Activated CD4-positive, CD25-positive, alpha-beta regulatory T cell treated with anti-CD3 and anti-CD28 coated beads, Interleukin-2, amount 50 U/mL, for 24 hours (primary cell): Measurements from ENCODE around the gene MSH5.

ENCODE experiments used
- ATAC-seq, 2 donors: fragments of 150-1000 bp; cut with Tn5 transposase; one replicate each; pipeline ENCODE4 v1.10.0; 2021; ENCODE audit warnings: mild to moderate bottlenecking in 1 of 2, moderate library complexity in 1 of 2

MSH5 gene

GRCh38 chr6:31713465-31713864, 26.3 kb upstream of the MSH5 start:
- ATAC-seq: no peak

DNA sequence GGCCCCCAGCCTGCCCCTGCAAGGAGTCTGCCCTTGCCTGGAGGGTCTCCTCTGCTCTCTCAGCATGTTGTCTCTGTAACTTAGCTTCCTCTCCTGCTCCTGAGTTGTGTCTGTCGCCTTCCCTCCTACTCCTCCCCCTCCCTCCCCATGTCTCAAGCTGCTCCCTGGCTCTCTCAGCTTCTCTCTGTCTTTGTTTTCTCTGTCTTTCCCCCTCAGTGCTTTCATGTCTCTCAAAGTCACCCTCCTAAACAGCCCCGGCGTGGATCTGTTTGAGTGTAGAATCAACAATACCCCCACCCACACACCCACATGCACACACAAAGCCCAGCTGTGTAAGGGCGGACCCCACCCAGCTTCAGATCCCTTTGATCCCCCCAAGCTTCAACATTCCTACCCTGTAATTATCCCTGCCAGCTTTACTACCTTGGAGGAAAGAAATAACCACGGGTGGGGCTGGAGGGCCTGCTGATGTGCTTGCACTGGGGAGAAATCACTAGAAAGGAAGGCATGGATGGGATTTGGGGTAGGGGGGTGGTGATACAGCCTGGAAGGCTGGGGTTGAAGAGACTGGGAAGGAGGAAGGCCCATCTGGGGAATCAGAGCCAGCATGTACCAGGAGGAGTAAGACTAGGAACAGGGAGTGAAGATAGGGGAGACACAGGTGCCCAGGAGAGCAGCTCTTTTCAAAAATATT, 25.7 kb upstream of the MSH5 start:
- ATAC-seq: no peak

DNA sequence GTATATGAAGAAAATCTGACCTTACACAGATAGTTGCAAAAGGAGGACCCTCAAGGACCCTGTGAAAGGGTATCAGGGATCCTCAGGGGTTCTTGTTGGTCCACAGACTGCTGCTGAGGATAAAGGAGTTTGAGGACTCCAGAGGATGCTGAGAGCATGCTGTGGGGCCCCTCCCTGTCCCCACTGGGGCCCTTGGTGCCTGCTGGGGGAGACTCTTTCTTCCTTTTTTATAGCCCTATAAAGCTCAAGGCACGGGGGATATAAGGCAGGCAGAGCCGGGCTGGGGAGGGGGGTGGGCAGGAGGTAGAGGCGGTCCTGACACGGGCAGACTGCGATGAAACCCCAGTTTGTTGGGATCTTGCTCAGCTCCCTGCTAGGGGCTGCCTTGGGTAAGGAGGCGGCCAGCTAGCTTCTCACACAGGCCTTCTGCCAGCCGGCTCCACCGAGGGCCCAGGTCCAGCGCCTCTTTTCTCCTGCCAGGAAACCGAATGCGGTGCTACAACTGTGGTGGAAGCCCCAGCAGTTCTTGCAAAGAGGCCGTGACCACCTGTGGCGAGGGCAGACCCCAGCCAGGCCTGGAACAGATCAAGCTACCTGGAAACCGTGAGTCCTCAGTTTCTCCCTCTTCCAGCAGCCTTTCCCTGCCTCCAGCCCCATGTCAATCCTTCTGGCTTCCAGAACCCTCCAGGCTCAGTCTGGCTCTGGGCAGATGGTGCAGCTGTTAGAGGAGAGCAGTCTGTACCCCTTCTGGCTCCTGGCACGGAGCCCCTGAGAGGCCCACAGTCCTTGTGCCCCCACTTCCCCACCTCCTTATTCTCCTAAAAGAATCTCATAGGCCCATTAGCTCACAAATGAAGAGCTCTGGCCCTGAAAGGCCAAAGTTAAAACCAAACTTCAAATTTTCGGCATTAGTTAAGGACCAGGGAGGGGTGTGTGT, 24.5 kb upstream of the MSH5 start, which contains the start of gene LY6G6D:
Gene LY6G6D (plus strand): TSS at position 327 of the 937 bp plus-strand sequence. CDS start 8 bp downstream, at position 335.
- ATAC-seq: no peak

DNA sequence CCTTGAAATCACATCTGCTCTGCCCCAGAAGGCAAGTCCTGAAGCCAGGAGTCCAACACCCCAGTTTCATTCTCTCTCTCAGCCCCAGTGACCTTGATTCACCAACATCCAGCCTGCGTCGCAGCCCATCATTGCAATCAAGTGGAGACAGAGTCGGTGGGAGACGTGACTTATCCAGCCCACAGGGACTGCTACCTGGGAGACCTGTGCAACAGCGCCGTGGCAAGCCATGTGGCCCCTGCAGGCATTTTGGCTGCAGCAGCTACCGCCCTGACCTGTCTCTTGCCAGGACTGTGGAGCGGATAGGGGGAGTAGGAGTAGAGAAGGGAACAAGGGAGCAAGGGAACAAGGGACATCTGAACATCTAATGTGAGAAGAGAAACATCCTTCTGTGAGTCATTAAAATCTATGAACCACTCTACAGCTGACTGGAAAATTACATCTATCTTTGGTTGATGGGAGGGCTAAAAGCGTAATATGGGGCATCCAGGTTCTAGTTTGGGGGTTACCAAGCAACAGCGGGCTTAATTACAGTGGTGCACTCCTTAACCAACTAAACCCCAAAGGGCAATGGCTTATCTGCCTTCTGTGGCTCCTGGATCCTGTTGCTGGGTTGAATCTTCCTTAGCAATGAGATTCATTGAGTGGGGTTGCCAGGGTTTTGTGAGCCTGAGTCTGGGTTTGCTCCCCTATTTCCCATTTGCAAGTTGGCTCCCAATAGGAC, 22.1 kb upstream of the MSH5 start:
- ATAC-seq: no peak

DNA sequence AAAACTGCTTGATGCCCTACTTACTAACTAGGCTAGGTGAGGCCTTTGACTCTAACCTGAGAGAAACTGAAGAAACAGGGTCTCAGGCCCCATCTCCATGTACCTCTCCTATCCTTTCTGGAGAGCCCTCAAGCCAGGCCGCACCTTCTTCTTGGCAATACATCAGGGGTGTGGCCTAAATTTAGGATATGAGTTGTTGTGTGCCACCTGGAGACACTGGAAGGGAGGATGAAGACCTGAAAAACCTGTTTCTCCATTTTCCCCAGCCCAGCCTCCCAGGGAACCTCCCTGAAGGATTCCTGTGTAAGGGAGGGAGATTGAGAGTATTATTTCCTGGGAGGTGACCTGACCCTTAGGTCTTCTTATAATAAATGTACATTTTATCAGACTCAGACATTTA, 21.5 kb upstream of the MSH5 start:
- no peak for ATAC-seq

- no peak for ATAC-seq
These were observed 20.8 kb upstream of the MSH5 start for GRCh38 chr6:31719001-31719400.

DNA sequence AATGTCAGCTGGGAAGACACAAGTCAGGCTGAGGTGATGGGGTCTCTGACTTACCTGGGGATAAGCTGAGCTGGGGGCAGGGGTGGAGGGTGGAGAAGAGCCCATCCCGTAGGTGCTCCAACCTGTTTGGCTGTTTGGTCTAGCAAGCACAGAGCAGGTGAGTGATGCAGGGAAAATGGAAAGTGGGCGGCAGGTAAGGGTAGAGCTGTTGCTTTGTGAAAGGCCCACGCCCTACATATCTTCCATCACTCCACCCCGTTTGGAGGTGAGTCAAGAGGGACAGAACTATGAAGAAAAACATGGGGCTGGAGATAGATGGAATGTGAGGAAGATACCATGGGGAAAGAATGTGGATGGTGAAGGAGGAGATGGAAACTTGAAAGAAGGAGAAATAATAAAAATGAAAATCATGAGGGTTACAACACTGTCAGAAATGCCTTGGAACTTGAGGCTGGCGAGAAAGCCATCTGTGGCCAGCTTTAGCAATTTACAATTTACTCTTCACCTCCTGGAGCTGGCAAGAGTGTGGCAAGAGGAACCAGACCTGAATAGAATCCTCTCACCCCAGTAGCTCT, 19.5 kb upstream of the MSH5 start:
- no peak for ATAC-seq

- ATAC-seq: no peak
These were observed 18.3 kb upstream of the MSH5 start, which contains the start of gene LY6G6C for GRCh38 chr6:31721351-31722020. Gene LY6G6C (minus strand): TSS chr6:31721746. CDS start chr6:31721679, 67 bp downstream.

DNA sequence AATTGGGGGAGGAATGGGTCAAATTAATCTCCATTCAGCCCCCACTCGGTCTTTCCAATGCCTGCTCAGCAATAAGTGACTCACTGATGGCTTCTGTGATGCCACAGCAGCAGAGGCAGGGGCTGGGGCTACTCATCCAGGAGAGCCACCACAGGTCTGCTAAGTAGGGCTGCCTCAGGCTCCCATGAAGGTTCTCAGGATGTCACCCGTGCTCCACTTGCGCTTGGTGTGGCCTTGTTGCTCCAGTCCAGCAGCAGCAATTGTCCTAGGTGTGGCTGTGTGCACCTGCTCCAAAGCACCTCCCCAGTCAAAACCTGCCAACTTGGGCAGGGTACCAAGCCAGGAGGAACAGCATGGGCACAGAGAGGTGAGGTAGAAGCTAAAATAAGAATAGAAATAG, 17.6 kb upstream of the MSH5 start:
- no peak for ATAC-seq

- no peak for ATAC-seq
These were observed 16.4 kb upstream of the MSH5 start, which contains the start of gene MPIG6B for GRCh38 chr6:31723245-31723979. Gene MPIG6B (plus strand): TSS chr6:31723373. CDS start chr6:31723384, 11 bp downstream.

DNA sequence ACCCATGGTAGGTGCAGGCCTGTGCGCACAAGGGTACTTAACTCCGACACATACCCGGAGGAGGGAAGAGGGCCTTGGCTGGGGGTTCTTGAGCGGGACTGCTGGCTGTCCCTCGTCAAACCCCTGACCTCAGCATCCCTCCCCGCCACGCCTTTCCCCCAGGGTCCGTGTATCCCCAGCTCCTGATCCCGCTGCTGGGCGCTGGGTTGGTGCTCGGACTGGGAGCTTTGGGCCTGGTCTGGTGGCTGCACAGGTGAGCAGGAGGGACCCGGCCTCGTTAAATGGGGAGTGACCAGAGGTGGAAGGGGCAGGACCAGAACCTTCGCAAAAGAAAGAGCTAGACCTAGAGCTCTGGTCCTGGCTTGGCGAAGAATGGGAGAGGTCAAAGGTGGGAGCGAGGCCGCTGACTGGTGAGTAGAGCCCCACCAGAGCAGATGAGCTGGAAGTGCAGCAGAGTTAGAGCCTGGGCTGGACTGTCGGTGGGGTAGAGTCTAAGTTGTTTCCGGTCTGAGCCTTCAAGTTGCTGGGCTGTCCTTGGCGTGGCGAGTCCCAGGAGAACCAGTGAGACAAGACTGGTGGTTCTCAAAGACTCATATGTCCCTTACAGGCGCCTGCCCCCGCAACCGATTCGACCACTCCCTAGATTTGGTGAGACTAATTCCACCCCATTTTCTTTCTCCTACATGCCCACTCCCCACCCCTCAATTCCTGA, 15.7 kb upstream of the MSH5 start:
- no peak for ATAC-seq

GRCh38 chr6:31725502-31726350, 14.1 kb upstream of the MSH5 start:
- no peak for ATAC-seq

- peak in 1 of 2 donors; percentile 32 for ATAC-seq
These were observed 12.6 kb upstream of the MSH5 start for GRCh38 chr6:31727034-31727716.

DNA sequence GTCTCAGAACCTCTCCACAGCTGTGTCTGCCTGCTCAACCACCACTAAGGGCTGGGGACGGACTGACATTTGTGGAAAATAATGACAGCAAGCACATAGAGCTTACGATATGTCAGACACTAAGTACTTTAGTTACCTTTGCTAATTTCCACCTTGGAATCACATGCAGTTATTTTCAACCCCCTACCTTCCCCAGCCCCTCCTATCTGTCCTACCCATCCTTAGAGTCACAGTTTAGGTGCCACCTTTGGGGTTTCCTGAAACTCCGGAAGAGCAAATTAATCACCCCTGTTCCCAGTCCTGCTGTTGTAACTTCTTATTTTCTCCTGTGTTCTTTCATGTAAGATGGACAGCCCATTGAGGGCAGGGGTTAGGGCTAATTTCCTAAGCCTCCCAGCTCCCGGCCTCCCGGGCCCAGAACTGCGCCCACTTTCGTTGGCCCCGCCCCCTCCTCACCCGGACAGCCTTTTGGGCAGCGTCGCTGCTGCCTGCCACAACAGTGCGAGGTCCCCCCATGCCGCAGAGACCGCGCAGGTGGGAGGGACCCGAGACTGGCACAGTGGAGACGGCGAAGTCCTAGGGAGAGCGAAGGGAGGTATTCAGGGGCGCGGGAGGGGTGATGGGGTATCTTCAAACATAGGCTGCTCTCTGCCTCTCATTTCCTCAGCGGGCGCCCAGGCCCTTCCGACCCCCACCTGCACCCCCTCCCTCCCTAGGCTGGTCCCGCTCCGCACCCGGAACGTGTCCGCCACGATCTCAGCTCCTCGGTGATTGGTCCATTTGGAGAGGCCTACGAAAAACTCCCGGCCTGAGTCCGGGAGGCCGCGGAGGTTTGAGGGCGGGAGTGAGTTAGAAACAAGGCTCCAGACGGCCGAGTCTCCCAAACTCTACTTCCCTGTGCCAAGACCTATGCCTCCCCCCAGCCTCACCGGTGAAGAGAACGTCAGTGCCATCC, 11.8 kb upstream of the MSH5 start:
- ATAC-seq: no peak

GRCh38 chr6:31728767-31729514, 10.9 kb upstream of the MSH5 start, which contains the start of gene DDAH2:
Gene DDAH2 (minus strand): TSS chr6:31729299. CDS start chr6:31729161, 138 bp downstream.
- peak; percentile 14 to 25 for ATAC-seq

DNA sequence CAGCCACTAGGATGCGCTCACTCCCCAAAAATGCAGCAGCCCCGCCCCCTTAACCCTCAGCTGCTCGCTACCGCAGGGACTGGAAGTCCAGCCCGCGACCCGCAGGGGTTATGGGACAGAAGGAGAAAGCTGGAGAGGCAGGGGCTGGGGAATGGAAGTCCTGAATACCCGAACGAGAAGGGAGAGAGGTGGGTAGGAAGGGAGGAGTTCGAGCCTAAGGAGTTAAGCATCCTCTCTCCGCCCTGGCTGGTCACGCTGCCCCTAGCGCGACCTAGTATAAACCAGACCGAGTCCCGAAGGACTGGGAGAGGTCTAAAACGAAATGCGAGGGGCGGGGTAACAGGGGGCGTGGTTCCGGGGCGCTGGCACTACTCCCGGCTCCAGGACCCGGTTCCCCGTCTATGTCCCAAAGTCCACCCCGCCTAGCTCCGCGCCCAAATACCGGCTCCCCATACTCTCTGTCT, 10.3 kb upstream of the MSH5 start:
- peak; percentile 71 to 74 for ATAC-seq
